ENCODE data around the gene ESRRG. TPM values are rescaled to one million over a fixed set of nuclear protein-coding genes. Genes with fewer than 3 reads are reported as not detected.
A peak's percentile ranks its signal among the peaks of the same experiment; 100 is the strongest.

Gene ESRRG
- total and polyA plus RNA-seq, 2 donors (not counting 1 experiment from before 2014, with no cell fraction given): 0.15 to 0.83 TPM

DNA sequence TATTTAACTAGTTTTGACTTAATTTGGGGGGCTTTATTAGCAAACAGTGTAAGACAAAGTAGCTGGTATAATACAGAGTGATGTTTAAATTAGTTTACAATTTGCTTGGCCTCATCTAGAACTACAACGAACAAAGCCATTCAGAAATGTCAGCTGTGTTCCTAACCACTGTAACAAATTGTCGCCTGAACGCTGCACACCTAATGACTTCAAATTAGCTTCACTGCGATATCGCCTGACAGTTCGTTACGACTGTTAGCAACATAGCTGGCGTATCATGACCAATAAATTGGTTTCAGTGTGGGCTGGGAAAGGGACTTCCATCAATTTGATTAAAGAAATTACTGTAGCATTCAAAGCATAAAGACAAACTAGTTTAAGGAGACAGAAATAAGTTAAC lies 160.1 kb downstream of the ESRRG start:
- no peaks in the 10 kb centered on the region for H3K79me2 ChIP-seq (ENCODE audit: control insufficient read depth, insufficient read depth, low read length)
- no peaks in the 10 kb centered on the region for H3K4me1 ChIP-seq (ENCODE audit: control insufficient read depth, extremely low read depth, insufficient read depth, low read length)
- no peak for DNase-seq (ENCODE audit: low read depth in 2 of 2)
- H3K27ac ChIP-seq (ENCODE audit: insufficient read depth, low read length): no peak overlapping the region
- H2AFZ ChIP-seq (ENCODE audit: low read length): no peak overlapping the region
- H3K27me3 ChIP-seq (ENCODE audit: control insufficient read depth, insufficient read depth, low read length): no peaks in the 10 kb centered on the region
- no peak overlapping the region for H3K9ac ChIP-seq (ENCODE audit: insufficient read depth, low read length)
- no peaks in the 10 kb centered on the region for H4K20me1 ChIP-seq (ENCODE audit: control insufficient read depth, extremely low read depth, insufficient read depth, low read length)
- no peak for TF ChIP-seq EZH2 (IDR thresholded peaks at IDR 0.05; ENCODE audit: low read length, missing control alignments)
- TF ChIP-seq, protein P1, sequence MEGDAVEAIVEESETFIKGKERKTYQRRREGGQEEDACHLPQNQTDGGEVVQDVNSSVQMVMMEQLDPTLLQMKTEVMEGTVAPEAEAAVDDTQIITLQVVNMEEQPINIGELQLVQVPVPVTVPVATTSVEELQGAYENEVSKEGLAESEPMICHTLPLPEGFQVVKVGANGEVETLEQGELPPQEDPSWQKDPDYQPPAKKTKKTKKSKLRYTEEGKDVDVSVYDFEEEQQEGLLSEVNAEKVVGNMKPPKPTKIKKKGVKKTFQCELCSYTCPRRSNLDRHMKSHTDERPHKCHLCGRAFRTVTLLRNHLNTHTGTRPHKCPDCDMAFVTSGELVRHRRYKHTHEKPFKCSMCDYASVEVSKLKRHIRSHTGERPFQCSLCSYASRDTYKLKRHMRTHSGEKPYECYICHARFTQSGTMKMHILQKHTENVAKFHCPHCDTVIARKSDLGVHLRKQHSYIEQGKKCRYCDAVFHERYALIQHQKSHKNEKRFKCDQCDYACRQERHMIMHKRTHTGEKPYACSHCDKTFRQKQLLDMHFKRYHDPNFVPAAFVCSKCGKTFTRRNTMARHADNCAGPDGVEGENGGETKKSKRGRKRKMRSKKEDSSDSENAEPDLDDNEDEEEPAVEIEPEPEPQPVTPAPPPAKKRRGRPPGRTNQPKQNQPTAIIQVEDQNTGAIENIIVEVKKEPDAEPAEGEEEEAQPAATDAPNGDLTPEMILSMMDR (conservative IDR thresholded peaks at IDR 0.05 in 1 of 2, IDR thresholded peaks at IDR 0.05 in 1 of 2; ENCODE audit: low read depth in 1 of 2, low read length in 2 of 2): no peak
- H3K9me3 ChIP-seq (ENCODE audit: control insufficient read depth, insufficient read depth, low read depth, low read length): no peaks in the 10 kb centered on the region
- no peak overlapping the region for H3K4me3 ChIP-seq (replicated peaks in 1 of 4; ENCODE audit: control extremely low read depth in 1 of 4, insufficient read depth in 1 of 4, low read depth in 3 of 4, low read length in 4 of 4)
- no peaks in the 10 kb centered on the region for H3K36me3 ChIP-seq (ENCODE audit: control insufficient read depth, insufficient read depth, low read length)
- H3K4me2 ChIP-seq (ENCODE audit: extremely low read depth, insufficient read depth, low read length): no peak overlapping the region

DNA sequence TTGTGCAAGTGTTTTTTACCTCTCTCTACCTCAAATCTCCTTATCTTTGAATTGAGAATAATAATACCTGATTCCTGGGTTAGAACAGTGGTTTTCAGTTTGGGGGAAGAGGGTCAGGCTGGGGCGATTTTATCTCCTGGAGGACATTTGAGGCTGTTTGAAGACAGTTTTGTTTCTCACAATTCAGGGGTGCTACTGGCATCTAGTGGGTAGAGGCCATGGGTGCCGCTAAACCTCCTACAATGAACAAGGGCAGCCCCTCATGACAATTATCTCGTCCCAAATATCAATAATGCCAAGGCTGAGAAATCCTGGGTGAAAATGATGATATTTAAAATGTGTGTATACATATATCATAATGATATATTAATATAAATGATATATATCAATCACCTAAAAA lies 160.8 kb downstream of the ESRRG start:
- Histone ChIP-seq H3K27ac (ENCODE audit: insufficient read depth, low read length) (no peak overlapping the region), H3K36me3 (ENCODE audit: control insufficient read depth, insufficient read depth, low read length) (no peaks in the 10 kb centered on the region), H3K4me2 (ENCODE audit: extremely low read depth, insufficient read depth, low read length) (no peak overlapping the region), H3K9ac (ENCODE audit: insufficient read depth, low read length) (no peak overlapping the region), H3K9me3 (ENCODE audit: control insufficient read depth, insufficient read depth, low read depth, low read length) (no peaks in the 10 kb centered on the region), H3K4me1 (ENCODE audit: control insufficient read depth, extremely low read depth, insufficient read depth, low read length) (no peaks in the 10 kb centered on the region), H3K79me2 (ENCODE audit: control insufficient read depth, insufficient read depth, low read length) (no peaks in the 10 kb centered on the region), H2AFZ (ENCODE audit: low read length) (no peak overlapping the region), H3K4me3 (replicated peaks in 1 of 4; ENCODE audit: control extremely low read depth in 1 of 4, insufficient read depth in 1 of 4, low read depth in 3 of 4, low read length in 4 of 4) (no peak overlapping the region), H4K20me1 (ENCODE audit: control insufficient read depth, extremely low read depth, insufficient read depth, low read length) (no peaks in the 10 kb centered on the region), H3K27me3 (ENCODE audit: control insufficient read depth, insufficient read depth, low read length) (no peaks in the 10 kb centered on the region)
- TF ChIP-seq, protein P1 (conservative IDR thresholded peaks at IDR 0.05 in 1 of 2, IDR thresholded peaks at IDR 0.05 in 1 of 2; ENCODE audit: low read depth in 1 of 2, low read length in 2 of 2): peak in 1 of 2 donors; percentile 32
- TF ChIP-seq EZH2 (IDR thresholded peaks at IDR 0.05; ENCODE audit: low read length, missing control alignments): no peak
- peak in 1 of 2 donors; percentile 29 for DNase-seq (ENCODE audit: low read depth in 2 of 2)

DNA sequence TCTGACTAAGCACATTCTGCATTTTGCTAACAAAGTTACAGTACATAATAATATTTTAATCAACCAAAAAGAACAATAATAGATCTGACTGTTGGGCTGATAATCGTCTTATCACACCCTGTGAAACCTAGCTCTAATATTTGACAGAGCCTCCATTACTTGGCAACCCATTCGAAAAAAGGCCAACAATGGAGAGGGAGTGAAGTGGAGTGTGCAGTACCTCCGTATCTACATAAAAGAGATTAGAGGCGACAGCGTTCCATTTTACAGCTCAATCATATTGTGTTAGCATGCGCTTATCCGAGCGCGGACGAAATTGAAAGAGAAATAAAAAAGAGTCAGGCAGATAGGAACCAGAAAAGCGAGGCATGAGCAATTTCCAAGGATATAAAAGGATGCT lies 162.7 kb downstream of the ESRRG start:
- Histone ChIP-seq H3K27ac (ENCODE audit: insufficient read depth, low read length) (no peak overlapping the region), H3K4me2 (ENCODE audit: extremely low read depth, insufficient read depth, low read length) (no peak overlapping the region), H3K27me3 (ENCODE audit: control insufficient read depth, insufficient read depth, low read length) (no peaks in the 10 kb centered on the region)

More for the DNA sequence above, 162.7 kb downstream of the ESRRG start:
- no peaks in the 10 kb centered on the region for H4K20me1 ChIP-seq (ENCODE audit: control insufficient read depth, extremely low read depth, insufficient read depth, low read length)
- no peak overlapping the region for H3K4me3 ChIP-seq (replicated peaks in 1 of 4; ENCODE audit: control extremely low read depth in 1 of 4, insufficient read depth in 1 of 4, low read depth in 3 of 4, low read length in 4 of 4)
- DNase-seq (ENCODE audit: low read depth in 2 of 2): no peak
- H3K79me2 ChIP-seq (ENCODE audit: control insufficient read depth, insufficient read depth, low read length): no peaks in the 10 kb centered on the region
- no peaks in the 10 kb centered on the region for H3K4me1 ChIP-seq (ENCODE audit: control insufficient read depth, extremely low read depth, insufficient read depth, low read length)
- H3K9me3 ChIP-seq (ENCODE audit: control insufficient read depth, insufficient read depth, low read depth, low read length): no peaks in the 10 kb centered on the region
- TF ChIP-seq, protein P1 (conservative IDR thresholded peaks at IDR 0.05 in 1 of 2, IDR thresholded peaks at IDR 0.05 in 1 of 2; ENCODE audit: low read depth in 1 of 2, low read length in 2 of 2): no peak
- no peak for TF ChIP-seq EZH2 (IDR thresholded peaks at IDR 0.05; ENCODE audit: low read length, missing control alignments)
- no peaks in the 10 kb centered on the region for H3K36me3 ChIP-seq (ENCODE audit: control insufficient read depth, insufficient read depth, low read length)
- H3K9ac ChIP-seq (ENCODE audit: insufficient read depth, low read length): no peak overlapping the region
- no peak overlapping the region for H2AFZ ChIP-seq (ENCODE audit: low read length)

All from fibroblast of lung (primary cell).